ENCODE measurements around the gene SUPT4H1.
A peak's percentile ranks its signal among the peaks of the same experiment; 100 is the strongest.

The SUPT4H1 gene

GRCh38 chr17:58312021-58312630 lies 39.9 kb downstream of the SUPT4H1 start:
- H3K4ac ChIP-seq (ENCODE audit: low read depth, low read length): no peak overlapping the region
- no peak overlapping the region for H4K5ac ChIP-seq (ENCODE audit: low read length)
- no peak overlapping the region for H4K8ac ChIP-seq (ENCODE audit: low read depth, low read length)
- WGBS (ENCODE audit: extremely low coverage, insufficient coverage, low lambda C conversion rate): no CpG with 5 or more reads among the region's 23 CpGs
- no peak overlapping the region for H3K4me2 ChIP-seq (ENCODE audit: low read length)
- no peak overlapping the region for H2BK5ac ChIP-seq (ENCODE audit: low read length)
- H3K79me2 ChIP-seq (ENCODE audit: control insufficient read depth, insufficient read depth, low read length): no peaks in the 10 kb centered on the region
- H3K23ac ChIP-seq (ENCODE audit: low read length): peak overlapping the region; percentile 60
- no peak overlapping the region for H3K56ac ChIP-seq (ENCODE audit: low read length)
- no peak overlapping the region for H3K4me3 ChIP-seq (ENCODE audit: low read length)
- H3K18ac ChIP-seq (ENCODE audit: low read length): no peak overlapping the region
- H2BK120ac ChIP-seq (ENCODE audit: low read depth, low read length): no peak overlapping the region
- H2BK15ac ChIP-seq (replicated peaks; ENCODE audit: low read depth): no peak overlapping the region
- DNase-seq: no peak
- H3K4me1 ChIP-seq (ENCODE audit: control insufficient read depth, low read depth, low read length): no peaks in the 10 kb centered on the region
- no peak overlapping the region for H3K9ac ChIP-seq (ENCODE audit: low read length)
- no peak overlapping the region for H2AK5ac ChIP-seq (ENCODE audit: low read length)
- no peaks in the 10 kb centered on the region for H3K79me1 ChIP-seq (ENCODE audit: low read length)
- H3K27ac ChIP-seq (ENCODE audit: low read depth, low read length): no peak overlapping the region
- no peaks in the 10 kb centered on the region for H3K27me3 ChIP-seq (ENCODE audit: insufficient read depth, low read length, poor library complexity)
- H3K36me3 ChIP-seq (ENCODE audit: control insufficient read depth, insufficient read depth, low read length): no peaks in the 10 kb centered on the region

- DNase-seq: no peak
- H3K79me2 ChIP-seq (ENCODE audit: control insufficient read depth, insufficient read depth, low read length): no peaks in the 10 kb centered on the region
- H3K36me3 ChIP-seq (ENCODE audit: control insufficient read depth, insufficient read depth, low read length): no peaks in the 10 kb centered on the region
- H2BK120ac ChIP-seq (ENCODE audit: low read depth, low read length): no peak overlapping the region
- no peak overlapping the region for H3K9ac ChIP-seq (ENCODE audit: low read length)
- H2BK5ac ChIP-seq (ENCODE audit: low read length): no peak overlapping the region
- no peak overlapping the region for H4K8ac ChIP-seq (ENCODE audit: low read depth, low read length)
- no peaks in the 10 kb centered on the region for H3K79me1 ChIP-seq (ENCODE audit: low read length)
- H3K23ac ChIP-seq (ENCODE audit: low read length): no peak overlapping the region
- no peaks in the 10 kb centered on the region for H3K27me3 ChIP-seq (ENCODE audit: insufficient read depth, low read length, poor library complexity)
- H3K4me1 ChIP-seq (ENCODE audit: control insufficient read depth, low read depth, low read length): no peaks in the 10 kb centered on the region
- H3K4me2 ChIP-seq (ENCODE audit: low read length): no peak overlapping the region
- H3K4ac ChIP-seq (ENCODE audit: low read depth, low read length): no peak overlapping the region
- H3K4me3 ChIP-seq (ENCODE audit: low read length): no peak overlapping the region
- H3K18ac ChIP-seq (ENCODE audit: low read length): no peak overlapping the region
- H3K27ac ChIP-seq (ENCODE audit: low read depth, low read length): no peak overlapping the region
- H3K56ac ChIP-seq (ENCODE audit: low read length): no peak overlapping the region
- no CpG with 5 or more reads among the region's 9 CpGs for WGBS (ENCODE audit: extremely low coverage, insufficient coverage, low lambda C conversion rate)
- H2BK15ac ChIP-seq (replicated peaks; ENCODE audit: low read depth): no peak overlapping the region
- no peak overlapping the region for H2AK5ac ChIP-seq (ENCODE audit: low read length)
- H4K5ac ChIP-seq (ENCODE audit: low read length): no peak overlapping the region
These were observed 40.5 kb downstream of the SUPT4H1 start for GRCh38 chr17:58311429-58311894.

- H3K4me2 ChIP-seq (ENCODE audit: low read length): no peak overlapping the region
- no peak overlapping the region for H3K56ac ChIP-seq (ENCODE audit: low read length)
- H3K4me1 ChIP-seq (ENCODE audit: control insufficient read depth, low read depth, low read length): no peaks in the 10 kb centered on the region
- H3K18ac ChIP-seq (ENCODE audit: low read length): no peak overlapping the region
- no CpG with 5 or more reads among the region's 23 CpGs for WGBS (ENCODE audit: extremely low coverage, insufficient coverage, low lambda C conversion rate)
- no peak overlapping the region for H4K5ac ChIP-seq (ENCODE audit: low read length)
- H2AK5ac ChIP-seq (ENCODE audit: low read length): no peak overlapping the region
- H4K8ac ChIP-seq (ENCODE audit: low read depth, low read length): no peak overlapping the region
- no peak overlapping the region for H3K9ac ChIP-seq (ENCODE audit: low read length)
- H2BK5ac ChIP-seq (ENCODE audit: low read length): no peak overlapping the region
- no peak overlapping the region for H3K4me3 ChIP-seq (ENCODE audit: low read length)
- H3K36me3 ChIP-seq (ENCODE audit: control insufficient read depth, insufficient read depth, low read length): no peaks in the 10 kb centered on the region
- no peak overlapping the region for H2BK15ac ChIP-seq (replicated peaks; ENCODE audit: low read depth)
- no peak overlapping the region for H2BK120ac ChIP-seq (ENCODE audit: low read depth, low read length)
- H3K79me2 ChIP-seq (ENCODE audit: control insufficient read depth, insufficient read depth, low read length): no peaks in the 10 kb centered on the region
- DNase-seq: no peak
- H3K4ac ChIP-seq (ENCODE audit: low read depth, low read length): no peak overlapping the region
- no peaks in the 10 kb centered on the region for H3K79me1 ChIP-seq (ENCODE audit: low read length)
- H3K23ac ChIP-seq (ENCODE audit: low read length): no peak overlapping the region
- H3K27ac ChIP-seq (ENCODE audit: low read depth, low read length): no peak overlapping the region
- H3K27me3 ChIP-seq (ENCODE audit: insufficient read depth, low read length, poor library complexity): no peaks in the 10 kb centered on the region
These were observed 41.2 kb downstream of the SUPT4H1 start for GRCh38 chr17:58310511-58311428.

GRCh38 chr17:58309918-58310259 lies 42.1 kb downstream of the SUPT4H1 start:
- Histone ChIP-seq H3K4me2 (ENCODE audit: low read length) (no peak overlapping the region), H3K79me2 (ENCODE audit: control insufficient read depth, insufficient read depth, low read length) (no peaks in the 10 kb centered on the region), H3K36me3 (ENCODE audit: control insufficient read depth, insufficient read depth, low read length) (no peaks in the 10 kb centered on the region), H2BK15ac (replicated peaks; ENCODE audit: low read depth) (no peak overlapping the region), H2BK5ac (ENCODE audit: low read length) (no peak overlapping the region), H3K18ac (ENCODE audit: low read length) (no peak overlapping the region), H3K4me3 (ENCODE audit: low read length) (no peak overlapping the region), H3K27ac (ENCODE audit: low read depth, low read length) (no peak overlapping the region), H3K79me1 (ENCODE audit: low read length) (no peaks in the 10 kb centered on the region), H4K8ac (ENCODE audit: low read depth, low read length) (no peak overlapping the region), H3K9ac (ENCODE audit: low read length) (no peak overlapping the region), H3K23ac (ENCODE audit: low read length) (no peak overlapping the region), H3K27me3 (ENCODE audit: insufficient read depth, low read length, poor library complexity) (no peaks in the 10 kb centered on the region), H2BK120ac (ENCODE audit: low read depth, low read length) (no peak overlapping the region), H3K4me1 (ENCODE audit: control insufficient read depth, low read depth, low read length) (no peaks in the 10 kb centered on the region), H4K5ac (ENCODE audit: low read length) (no peak overlapping the region), H2AK5ac (ENCODE audit: low read length) (no peak overlapping the region), H3K4ac (ENCODE audit: low read depth, low read length) (no peak overlapping the region), H3K56ac (ENCODE audit: low read length) (no peak overlapping the region)
- no CpG with 5 or more reads among the region's 5 CpGs for whole genome bisulfite sequencing (ENCODE audit: extremely low coverage, insufficient coverage, low lambda C conversion rate)
- no peak for DNase-seq

- no peak overlapping the region for H2AK5ac ChIP-seq (ENCODE audit: low read length)
- no peak overlapping the region for H3K27ac ChIP-seq (ENCODE audit: low read depth, low read length)
- no peak overlapping the region for H4K8ac ChIP-seq (ENCODE audit: low read depth, low read length)
- H3K4me3 ChIP-seq (ENCODE audit: low read length): no peak overlapping the region
- no peak overlapping the region for H3K18ac ChIP-seq (ENCODE audit: low read length)
- no peaks in the 10 kb centered on the region for H3K36me3 ChIP-seq (ENCODE audit: control insufficient read depth, insufficient read depth, low read length)
- H3K27me3 ChIP-seq (ENCODE audit: insufficient read depth, low read length, poor library complexity): no peaks in the 10 kb centered on the region
- no peaks in the 10 kb centered on the region for H3K4me1 ChIP-seq (ENCODE audit: control insufficient read depth, low read depth, low read length)
- no peak overlapping the region for H3K4ac ChIP-seq (ENCODE audit: low read depth, low read length)
- no peak overlapping the region for H2BK15ac ChIP-seq (replicated peaks; ENCODE audit: low read depth)
- no peak overlapping the region for H4K5ac ChIP-seq (ENCODE audit: low read length)
- H3K79me1 ChIP-seq (ENCODE audit: low read length): no peaks in the 10 kb centered on the region
- no peak overlapping the region for H3K9ac ChIP-seq (ENCODE audit: low read length)
- H3K56ac ChIP-seq (ENCODE audit: low read length): no peak overlapping the region
- H3K4me2 ChIP-seq (ENCODE audit: low read length): no peak overlapping the region
- H2BK120ac ChIP-seq (ENCODE audit: low read depth, low read length): no peak overlapping the region
- H2BK5ac ChIP-seq (ENCODE audit: low read length): no peak overlapping the region
- H3K79me2 ChIP-seq (ENCODE audit: control insufficient read depth, insufficient read depth, low read length): no peaks in the 10 kb centered on the region
- DNase-seq: no peak
- no peak overlapping the region for H3K23ac ChIP-seq (ENCODE audit: low read length)
- no CpG with 5 or more reads among the region's 21 CpGs for WGBS (ENCODE audit: extremely low coverage, insufficient coverage, low lambda C conversion rate)
These were observed 42.8 kb downstream of the SUPT4H1 start for GRCh38 chr17:58308985-58309917.
